GM08714 (cell line): Measurements from ENCODE around the gene QKI.
"Not testable (repeated sequence)": the region's sequence is repeated elsewhere in the genome, so short reads cannot be mapped to it uniquely, and the experiment has no call there.

Experiments
- H3K4me3 ChIP-seq: fragments of 200-500 bp; sonication (Bioruptor generic); 2 replicates; pipeline ENCODE4 v1.5.1; 2014; ENCODE audit warnings: mild to moderate bottlenecking, low read length, inconsistent platforms
- ZNF274 ChIP-seq: IDR thresholded peaks from 2 replicates; pipeline ENCODE4 v1.6.1; 2012; ENCODE audit warnings: mild to moderate bottlenecking, low read depth, low read length

Gene QKI

GRCh38 chr6:163384510-163384909 lies 30.0 kb upstream of the QKI start:
- H3K4me3 ChIP-seq: no peak overlapping the region
- TF ChIP-seq ZNF274: no peak

GRCh38 chr6:163385503-163385902 lies 29.0 kb upstream of the QKI start:
- not testable (repeated sequence) for H3K4me3 ChIP-seq

GRCh38 chr6:163386329-163386908 lies 28.1 kb upstream of the QKI start:
- no peak overlapping the region for H3K4me3 ChIP-seq
- no peak for TF ChIP-seq ZNF274

- H3K4me3 ChIP-seq: no peak overlapping the region
- no peak for TF ChIP-seq ZNF274
These were observed 27.2 kb upstream of the QKI start for GRCh38 chr6:163387317-163387716.

- TF ChIP-seq ZNF274: no peak
- H3K4me3 ChIP-seq: no peak overlapping the region
These were observed 25.2 kb upstream of the QKI start for GRCh38 chr6:163389354-163389753.

GRCh38 chr6:163390770-163391169 lies 23.7 kb upstream of the QKI start:
- no peak for TF ChIP-seq ZNF274
- no peak overlapping the region for H3K4me3 ChIP-seq

GRCh38 chr6:163391985-163392384 lies 22.5 kb upstream of the QKI start:
- no peak overlapping the region for H3K4me3 ChIP-seq
- TF ChIP-seq ZNF274: no peak

- no peak overlapping the region for H3K4me3 ChIP-seq
- TF ChIP-seq ZNF274: no peak
These were observed 22.0 kb upstream of the QKI start for GRCh38 chr6:163392533-163392932.

- no peak overlapping the region for H3K4me3 ChIP-seq
- no peak for TF ChIP-seq ZNF274
These were observed 20.6 kb upstream of the QKI start for GRCh38 chr6:163393923-163394322.

GRCh38 chr6:163394659-163395058 lies 19.9 kb upstream of the QKI start:
- no peak overlapping the region for H3K4me3 ChIP-seq
- no peak for TF ChIP-seq ZNF274

GRCh38 chr6:163395122-163395830 lies 19.2 kb upstream of the QKI start:
- H3K4me3 ChIP-seq: no peak overlapping the region
- TF ChIP-seq ZNF274: no peak

- no peak for TF ChIP-seq ZNF274
- no peak overlapping the region for H3K4me3 ChIP-seq
These were observed 18.7 kb upstream of the QKI start for GRCh38 chr6:163395831-163396185.

- H3K4me3 ChIP-seq: no peak overlapping the region
- TF ChIP-seq ZNF274: no peak
These were observed 17.2 kb upstream of the QKI start for GRCh38 chr6:163397326-163397725.

- H3K4me3 ChIP-seq: no peak overlapping the region
- no peak for TF ChIP-seq ZNF274
These were observed 16.4 kb upstream of the QKI start for GRCh38 chr6:163398115-163398514.

GRCh38 chr6:163398815-163399214 lies 15.7 kb upstream of the QKI start:
- H3K4me3 ChIP-seq: no peak overlapping the region
- TF ChIP-seq ZNF274: no peak

- no peak for TF ChIP-seq ZNF274
- no peak overlapping the region for H3K4me3 ChIP-seq
These were observed 14.0 kb upstream of the QKI start for GRCh38 chr6:163400509-163400908.
